Endothelial cell of umbilical vein (primary cell): ENCODE measurements around the gene FTCDNL1.

Experiments used
- CTCF ChIP-seq, 2 donors: IDR thresholded peaks; 1 replicate in 1 of 2; 2 replicates in 1 of 2; pipeline ENCODE4 v1.5.1; 2011; ENCODE audit warnings: low read length in 2 of 2, mild to moderate bottlenecking in 2 of 2, moderate library complexity in 2 of 2, control low read depth in 1 of 2, inconsistent platforms in 1 of 2, low read depth in 1 of 2; ENCODE audit not compliant: insufficient read depth in 1 of 2; ENCODE audit errors: extremely low read depth in 1 of 2
- EZH2 ChIP-seq: IDR thresholded peaks from 2 replicates; pipeline ENCODE4 v1.6.1; 2012; ENCODE audit warnings: borderline replicate concordance, low read depth, mild to moderate bottlenecking, moderate library complexity, low read length, inconsistent platforms; ENCODE audit not compliant: severe bottlenecking
- FOS ChIP-seq: IDR thresholded peaks from 2 replicates; pipeline ENCODE4 v1.6.1; 2011; ENCODE audit warnings: mild to moderate bottlenecking, low read length, moderate library complexity, borderline replicate concordance; ENCODE audit not compliant: insufficient read depth
- GATA2 ChIP-seq: IDR thresholded peaks from 2 replicates; pipeline ENCODE4 v1.7.0; 2011; ENCODE audit warnings: low read depth, mild to moderate bottlenecking, moderate library complexity, mixed read lengths, low read length; ENCODE audit not compliant: insufficient read length, insufficient read depth
- JUN ChIP-seq: IDR thresholded peaks from 2 replicates; pipeline ENCODE4 v1.6.1; 2011; ENCODE audit warnings: borderline replicate concordance, low read depth; ENCODE audit not compliant: insufficient read length, insufficient read depth
- MAX ChIP-seq: IDR thresholded peaks from 2 replicates; pipeline ENCODE4 v1.6.1; 2011; ENCODE audit not compliant: insufficient read depth, insufficient read length
- MYC ChIP-seq: IDR thresholded peaks from one replicate; pipeline ENCODE4 v1.6.1; 2011; ENCODE audit warnings: mild to moderate bottlenecking, low read depth, low read length
- POLR2A ChIP-seq: IDR thresholded peaks from 2 replicates; pipeline ENCODE4 v1.6.1; 2012; ENCODE audit warnings: low read depth, mild to moderate bottlenecking, control low read depth, low read length
- POLR2AphosphoS5 ChIP-seq: IDR thresholded peaks from 2 replicates; pipeline ENCODE4 v1.6.1; 2012; ENCODE audit warnings: low read depth, mild to moderate bottlenecking, control low read depth, low read length, moderate library complexity; ENCODE audit not compliant: insufficient read depth

- TF ChIP-seq EZH2 = no peak
- no peak for TF ChIP-seq MYC
- no peak for TF ChIP-seq POLR2AphosphoS5
- no peak for TF ChIP-seq CTCF (IDR thresholded peaks at IDR 0.05; ENCODE audit: extremely low read depth in 1 of 2, insufficient read depth in 1 of 2, low read depth in 1 of 2, low read length in 2 of 2)
- TF ChIP-seq MAX = no peak
- no peak for TF ChIP-seq GATA2
- TF ChIP-seq POLR2A = no peak
- TF ChIP-seq JUN = no peak
- no peak for TF ChIP-seq FOS
Measured at GRCh38 chr2:199851883-199852282, 891 bp upstream of the FTCDNL1 start.
